COLO668 (cell line): ENCODE results near the gene BRINP3.

Experiments
- DNase-seq: peaks from one replicate; lab custom pipeline; 2025; ENCODE audit not compliant: unreplicated experiment; lab: John Stamatoyannopoulos, UW

BRINP3 gene

DNA sequence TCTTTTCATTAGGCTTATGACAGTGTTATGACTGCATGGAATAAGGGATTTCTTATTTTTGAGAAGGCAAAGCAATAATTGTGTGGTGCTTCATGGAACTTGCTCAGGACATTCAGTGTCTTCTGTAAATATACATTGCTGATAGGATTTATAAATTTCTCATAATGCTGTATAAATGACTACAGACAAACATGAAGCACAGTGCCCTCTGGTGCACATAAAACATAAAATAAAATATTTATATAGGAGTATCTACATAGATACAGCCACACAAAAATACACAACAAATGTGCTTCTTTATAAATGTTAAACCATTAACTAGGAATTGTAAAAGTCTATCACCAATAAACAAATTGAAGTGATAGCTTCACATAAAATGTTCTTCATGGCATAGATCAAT, 24.1 kb downstream of the BRINP3 start:
- DNase-seq: no peak

DNA sequence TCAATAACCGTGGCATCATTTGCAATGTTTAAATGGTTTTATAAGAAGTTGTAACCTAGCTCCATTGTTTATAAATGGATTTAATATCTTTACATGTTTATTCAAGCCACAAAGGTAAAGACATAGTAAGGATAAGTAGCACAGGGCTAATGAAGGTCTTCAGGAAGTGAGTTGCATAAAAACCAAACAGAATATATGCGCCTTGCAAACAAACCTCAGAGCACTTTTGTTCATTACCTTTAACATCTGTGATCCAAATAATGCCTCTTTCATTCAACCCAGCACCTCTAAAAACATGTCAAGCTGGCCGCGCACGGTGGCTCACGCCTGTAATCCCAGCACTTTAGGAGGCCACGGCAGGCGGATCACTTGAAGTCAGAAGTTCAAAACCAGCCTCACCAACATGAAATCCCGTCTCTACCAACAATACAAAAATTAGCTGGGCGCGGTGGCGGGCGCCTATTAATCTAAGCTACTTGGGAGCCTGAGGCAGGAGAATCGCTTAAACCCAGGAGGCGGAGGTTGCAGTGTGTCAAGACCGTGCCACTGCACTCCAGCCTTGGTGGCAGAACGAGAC, 25.3 kb downstream of the BRINP3 start:
- DNase-seq: no peak

DNA sequence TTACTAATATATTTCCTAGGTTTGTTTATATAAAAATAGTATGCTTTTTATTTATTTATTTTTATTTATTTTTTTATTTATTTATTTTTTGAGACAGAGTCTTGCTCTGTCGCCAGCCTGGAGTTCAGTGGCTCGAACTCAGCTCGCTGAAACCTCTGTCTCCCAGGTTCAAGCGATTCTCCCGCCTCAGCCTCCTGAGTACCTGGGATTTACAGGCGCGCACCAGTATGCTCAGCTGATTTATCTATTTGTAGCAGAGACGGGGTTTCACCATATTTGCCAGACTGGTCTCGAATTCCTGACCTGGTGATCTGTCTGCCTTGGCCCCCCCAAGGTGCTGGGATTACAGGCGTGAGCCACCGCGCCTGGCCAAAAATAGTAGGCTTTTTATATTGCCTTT, 33.2 kb downstream of the BRINP3 start:
- DNase-seq: no peak

DNA sequence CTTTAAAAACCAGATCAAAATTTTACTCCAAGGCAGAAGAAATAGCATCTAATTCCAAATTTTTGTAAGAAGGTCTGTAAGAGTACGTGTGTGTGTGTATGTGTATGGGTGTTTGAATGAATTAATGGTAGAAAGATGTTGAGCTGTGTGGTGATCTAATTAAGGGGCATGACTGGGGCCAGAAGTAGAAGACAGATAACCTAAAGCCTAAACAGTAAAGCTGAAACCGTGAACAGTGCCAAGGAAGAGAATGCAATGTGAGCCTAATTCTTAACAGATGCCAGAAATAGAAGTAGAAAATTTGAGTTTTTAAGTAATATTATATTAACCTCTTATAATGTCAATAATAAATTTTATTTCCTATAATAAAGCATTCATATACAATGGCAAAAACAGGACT, 38.2 kb downstream of the BRINP3 start:
- no peak for DNase-seq

DNA sequence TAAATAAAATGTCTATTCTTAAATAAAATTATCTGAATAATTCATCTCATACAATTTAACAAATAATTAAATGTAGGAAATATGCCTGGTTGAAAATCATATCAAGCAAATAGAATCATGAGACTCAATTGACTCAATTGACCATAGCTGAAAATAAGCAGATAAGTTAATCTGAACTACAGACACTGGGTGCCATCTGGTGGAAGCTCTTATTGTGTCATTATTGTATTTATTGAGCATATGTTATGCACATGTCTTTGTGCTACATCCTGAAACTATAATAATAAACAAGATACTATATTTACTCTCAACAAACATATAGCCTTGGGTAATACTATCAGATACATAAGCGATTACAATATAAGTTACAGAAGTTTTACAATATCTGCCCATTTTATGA, 41.0 kb downstream of the BRINP3 start:
- peak; percentile 7 for DNase-seq

DNA sequence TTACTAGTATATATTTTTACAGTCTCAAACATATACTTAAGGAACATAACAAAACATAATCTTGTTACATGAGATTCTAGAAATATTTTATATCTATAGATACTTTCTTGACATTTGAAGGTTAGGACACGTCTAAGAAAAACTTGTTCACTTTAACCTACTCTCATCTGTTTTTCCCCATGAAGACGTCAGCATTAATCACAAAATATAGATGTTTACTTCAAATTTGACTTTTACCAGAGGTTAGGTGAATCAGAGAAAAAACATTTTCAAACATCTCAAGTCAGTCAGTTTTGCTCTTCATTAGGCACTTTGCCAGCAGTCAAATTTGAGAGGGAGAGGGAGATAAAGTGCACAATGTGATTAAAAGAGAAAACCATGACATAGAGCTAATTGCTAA, 47.7 kb downstream of the BRINP3 start:
- DNase-seq: no peak

DNA sequence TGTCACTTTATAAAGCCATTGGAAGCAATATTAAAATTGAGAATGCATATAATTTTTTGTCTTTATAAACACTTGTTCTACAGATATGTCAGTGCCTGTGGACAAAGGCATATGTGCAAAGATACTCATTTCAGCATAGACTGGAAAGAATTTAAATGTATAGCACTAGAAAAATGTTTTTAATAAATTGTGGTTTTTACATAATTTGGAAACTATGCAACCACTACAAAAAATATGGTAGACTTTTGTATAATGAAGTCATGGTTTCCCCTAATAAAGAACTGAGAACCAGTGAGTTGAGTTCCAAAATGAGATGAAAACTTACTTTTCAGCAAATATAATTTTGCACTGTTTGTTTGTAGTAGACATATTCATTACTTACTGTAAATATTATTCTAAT, 48.5 kb downstream of the BRINP3 start:
- no peak for DNase-seq

GRCh38 chr1:190416239-190416638, 61.4 kb downstream of the BRINP3 start:
- no peak for DNase-seq

GRCh38 chr1:190413142-190413541, 64.5 kb downstream of the BRINP3 start:
- DNase-seq: no peak

DNA sequence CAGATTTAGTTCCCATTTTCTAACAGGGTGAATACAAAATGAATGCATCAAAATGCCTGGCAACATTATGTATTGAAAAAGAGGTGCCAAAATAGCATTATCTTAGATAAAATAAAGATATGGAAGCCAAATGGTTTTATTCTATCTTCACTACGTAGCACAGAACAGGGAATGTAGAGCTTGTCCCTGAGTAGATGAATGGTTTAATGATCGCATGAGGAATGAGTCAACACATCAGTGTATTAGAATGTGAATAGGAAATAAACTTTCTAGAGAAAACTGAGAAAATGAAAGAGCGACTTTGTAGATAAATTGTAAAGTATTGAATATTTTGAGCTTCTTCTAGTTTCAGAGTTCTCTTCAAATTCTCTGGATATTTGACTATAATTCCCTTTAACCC, 74.3 kb downstream of the BRINP3 start:
- no peak for DNase-seq

DNA sequence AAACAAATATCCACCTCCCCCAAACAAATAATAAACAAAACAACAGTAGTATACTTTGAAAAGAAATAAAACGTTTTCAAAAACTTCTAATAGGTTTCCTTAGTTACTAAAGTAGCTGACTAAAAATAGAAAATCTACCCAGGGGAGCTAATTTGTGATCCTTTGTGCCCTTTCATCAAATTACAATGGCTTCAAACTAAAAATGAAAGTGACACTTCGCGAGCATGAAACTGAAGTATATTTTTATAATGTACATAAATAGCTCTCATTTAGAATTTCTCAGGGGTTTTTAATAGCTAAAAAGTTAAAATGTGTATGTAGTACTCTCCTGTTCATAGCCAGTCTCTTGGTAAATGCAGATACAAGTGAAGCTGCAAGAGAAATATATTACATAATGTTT, 78.4 kb downstream of the BRINP3 start:
- DNase-seq: no peak

DNA sequence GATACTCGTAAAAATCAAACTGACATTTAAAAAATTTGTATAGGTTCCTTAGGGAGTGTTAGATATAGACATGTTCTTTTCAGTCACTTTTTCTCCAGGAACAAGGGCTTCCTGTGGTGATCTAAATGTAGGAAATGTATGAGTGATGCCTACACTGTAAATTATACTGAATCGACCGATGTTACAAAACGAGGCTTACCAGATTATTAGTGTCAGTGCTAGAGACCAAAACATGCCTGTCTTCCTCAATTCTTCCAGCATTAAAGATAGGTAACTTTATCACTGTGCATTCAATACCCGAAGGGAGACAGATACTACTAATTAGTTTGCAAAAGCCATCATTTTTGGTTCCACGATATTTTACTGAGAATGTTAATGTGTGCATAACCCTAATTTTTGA, 86.1 kb downstream of the BRINP3 start:
- DNase-seq: no peak

DNA sequence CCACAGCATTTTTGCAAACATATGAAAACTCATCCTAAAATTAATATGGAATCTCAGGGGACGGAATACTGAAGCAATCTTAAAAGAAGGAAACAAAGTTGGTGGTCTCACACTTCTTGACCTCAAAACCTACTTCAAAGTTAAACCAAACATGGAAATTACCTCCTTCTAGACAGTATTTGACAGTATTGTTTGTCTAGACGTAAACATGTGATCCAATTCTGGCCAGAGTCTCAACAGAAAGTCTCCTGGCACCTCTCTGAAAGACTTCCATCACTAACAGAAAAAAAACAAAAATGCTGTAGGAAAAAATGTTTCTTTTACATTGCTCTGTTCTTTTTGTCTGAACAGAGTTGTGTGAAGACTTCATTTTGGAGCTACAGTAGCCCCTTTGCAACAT, 99.7 kb downstream of the BRINP3 start:
- no peak for DNase-seq

DNA sequence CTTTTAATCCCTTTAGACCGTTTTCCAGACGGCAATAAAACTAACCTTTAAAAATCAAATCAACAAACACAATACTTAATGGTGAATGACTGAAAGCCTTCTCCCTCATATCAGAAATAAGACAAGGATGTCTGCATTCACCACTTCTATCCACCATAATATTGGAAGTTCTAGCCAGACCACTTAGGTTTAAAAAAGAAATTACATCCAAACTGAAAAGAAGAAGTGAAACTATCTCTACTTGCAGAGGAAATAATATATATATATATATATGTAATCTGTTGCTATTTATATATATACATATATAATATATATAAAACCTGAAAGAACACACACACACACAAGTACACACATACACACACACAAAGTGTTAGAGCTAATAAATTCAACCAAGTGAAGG, 100.4 kb downstream of the BRINP3 start:
- DNase-seq: no peak

DNA sequence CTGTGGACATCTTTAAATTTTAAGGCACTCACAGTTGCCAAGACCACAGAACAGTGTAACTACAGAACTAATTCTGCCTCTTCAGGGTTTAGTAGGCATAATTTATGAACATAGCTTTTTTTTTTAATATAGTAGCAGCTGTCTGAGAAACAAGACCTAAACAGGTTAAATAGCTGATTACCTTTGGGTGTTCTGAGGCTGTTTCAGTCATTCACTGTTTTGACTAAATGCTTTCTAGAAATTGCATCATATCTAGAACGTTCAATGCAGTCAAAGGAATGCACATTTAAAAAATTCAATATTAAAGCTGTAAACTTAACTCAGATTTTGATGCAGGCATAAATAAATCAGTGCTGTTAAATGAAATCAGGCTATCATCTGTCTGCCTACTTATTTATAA, 101.6 kb downstream of the BRINP3 start:
- no peak for DNase-seq

DNA sequence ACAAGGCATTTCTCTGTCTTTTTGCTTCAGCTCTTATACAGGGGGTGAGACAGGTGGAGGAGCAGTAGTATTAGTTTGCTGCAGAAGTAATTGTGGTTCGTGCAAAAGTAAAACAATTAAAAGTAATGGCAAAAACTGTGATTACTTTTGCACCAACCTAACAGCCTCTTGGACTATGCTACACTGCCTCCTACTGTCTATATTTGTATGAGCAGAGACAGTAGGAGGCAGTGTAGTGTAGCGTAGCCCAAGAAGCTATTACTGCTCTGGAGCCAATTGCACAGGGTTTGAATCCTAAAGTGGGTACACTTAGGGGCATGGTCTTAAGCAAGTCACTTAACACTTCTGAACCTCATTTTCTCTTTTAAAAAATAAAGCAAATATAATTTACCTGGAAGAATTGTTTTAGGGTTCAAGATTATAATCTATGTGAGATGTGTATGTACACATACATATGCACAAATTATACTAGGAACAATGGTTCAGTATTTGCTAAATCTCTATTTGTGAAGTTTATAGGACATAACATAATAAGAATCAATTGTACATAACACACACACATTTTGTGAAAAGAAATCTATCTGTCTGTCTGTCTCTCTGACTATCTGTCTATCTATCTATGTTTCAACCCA, 103.8 kb downstream of the BRINP3 start:
- no peak for DNase-seq

DNA sequence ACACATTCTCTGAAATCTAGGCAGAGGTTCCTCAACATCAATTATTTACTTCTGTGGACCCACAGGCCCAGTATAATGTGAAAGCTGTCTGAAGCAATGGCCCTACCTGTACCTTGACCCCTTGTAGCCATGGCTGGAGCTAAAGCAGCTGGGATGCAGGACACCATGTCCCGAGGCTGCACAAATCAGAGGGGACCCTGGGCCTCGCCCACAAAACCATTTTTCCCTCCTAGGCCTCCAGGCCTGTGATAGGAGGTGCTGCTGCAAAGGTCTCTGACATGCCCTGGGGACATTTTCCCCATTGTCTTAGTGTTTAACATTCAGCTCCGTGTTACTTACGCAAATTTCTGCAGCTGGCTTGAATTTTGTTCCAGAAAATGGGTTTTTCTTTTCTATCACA, 110.5 kb downstream of the BRINP3 start:
- no peak for DNase-seq

DNA sequence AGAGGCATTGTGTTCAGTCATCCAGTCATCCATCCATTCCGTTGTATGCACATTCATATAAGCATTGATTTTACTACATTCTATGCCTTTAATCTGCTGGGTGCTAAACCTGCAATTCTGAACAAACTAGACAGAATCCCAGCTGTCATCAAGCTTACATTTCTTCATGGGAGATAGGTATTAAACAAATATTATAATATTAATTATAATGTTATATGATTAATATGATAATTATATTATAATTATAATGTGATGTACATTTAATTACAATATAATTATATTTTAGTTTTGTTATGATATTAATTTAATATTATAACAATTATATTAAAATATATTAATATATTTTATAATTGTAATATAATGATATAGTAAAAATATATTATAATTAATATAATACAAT, 112.4 kb downstream of the BRINP3 start:
- DNase-seq: no peak

DNA sequence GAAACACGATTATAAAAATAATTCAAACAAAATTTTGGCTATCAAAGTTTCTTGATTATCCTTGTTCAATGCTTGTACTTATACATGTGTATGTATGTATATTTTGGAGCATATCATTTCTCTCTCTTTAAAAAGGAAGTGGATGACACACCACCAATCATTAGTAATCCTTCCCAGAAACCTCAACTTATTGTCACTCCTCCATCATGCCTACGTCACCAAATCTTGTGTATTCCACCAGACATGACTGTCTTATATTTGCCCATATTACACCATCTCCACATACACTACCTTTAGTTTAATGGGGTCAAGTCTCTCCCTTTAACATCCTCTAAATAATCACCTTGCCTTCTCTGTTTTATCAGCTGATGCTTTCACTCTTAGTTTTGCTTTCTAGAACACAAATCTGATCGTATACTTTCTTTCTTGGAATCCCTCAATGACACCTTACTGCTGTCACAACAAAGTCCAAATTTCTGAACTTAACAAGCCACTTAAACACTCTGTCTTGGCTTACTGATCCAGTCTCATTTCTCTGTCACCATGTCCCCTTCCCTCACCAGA, 124.0 kb downstream of the BRINP3 start:
- no peak for DNase-seq

DNA sequence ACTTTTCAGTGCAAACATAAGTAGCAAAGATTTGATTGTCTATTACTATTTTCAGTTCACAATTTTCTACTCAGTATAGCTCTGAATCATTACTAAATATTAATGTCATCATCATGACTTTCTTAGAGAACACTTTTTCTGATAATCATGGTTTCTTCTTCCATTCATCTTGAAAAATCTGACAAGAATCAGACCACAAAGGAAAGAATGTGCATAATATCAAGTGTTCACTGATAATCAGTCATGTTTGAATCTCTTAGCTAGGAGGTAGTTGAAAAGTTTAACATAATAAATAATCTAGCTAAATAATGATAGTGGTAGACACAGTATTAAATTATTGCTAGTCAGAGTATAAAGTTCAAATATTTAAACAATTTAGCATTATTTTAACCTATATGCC, 133.2 kb downstream of the BRINP3 start:
- no peak for DNase-seq

DNA sequence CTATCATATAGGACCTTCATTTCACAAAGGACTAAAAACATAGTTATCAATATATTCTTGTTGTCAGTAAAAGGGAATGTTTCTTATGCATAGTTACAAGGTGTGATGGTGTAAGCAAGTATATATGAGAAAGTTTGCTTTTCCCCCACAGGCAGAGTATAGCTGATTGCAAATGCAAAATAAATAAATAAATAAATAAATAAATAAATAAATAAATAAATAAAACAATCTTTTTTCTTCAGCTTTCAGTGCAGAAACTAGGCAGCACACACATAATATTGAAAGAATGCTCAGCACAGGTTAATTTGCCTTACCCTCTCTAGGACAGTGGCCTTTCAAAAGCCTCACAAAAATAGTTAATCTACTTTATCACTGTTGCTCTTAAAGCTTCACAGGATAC, 138.8 kb downstream of the BRINP3 start:
- DNase-seq: no peak

GRCh38 chr1:190328871-190329270, 148.8 kb downstream of the BRINP3 start:
- no peak for DNase-seq

DNA sequence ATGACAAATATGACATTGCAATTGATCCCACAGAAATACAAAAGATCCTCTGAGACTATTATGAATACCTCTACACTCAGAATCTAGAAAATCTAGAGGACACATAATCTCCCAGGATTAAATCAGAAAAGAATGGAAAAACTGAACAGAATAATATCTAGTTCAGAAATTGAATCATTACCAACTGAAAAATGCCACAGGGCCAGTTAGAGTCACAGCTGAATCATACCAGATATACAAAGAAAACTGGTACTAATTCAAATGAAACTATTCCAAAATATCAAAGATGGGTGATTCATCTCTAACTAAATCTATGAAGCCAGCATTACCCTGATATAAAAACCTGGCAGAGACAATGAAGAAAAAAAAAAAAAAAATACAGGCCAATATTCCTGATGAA, 149.3 kb downstream of the BRINP3 start:
- no peak for DNase-seq
